Measurements from ENCODE around the gene PVALB. TPM values are rescaled to one million over a fixed set of nuclear protein-coding genes. Genes with fewer than 3 reads are reported as not detected.

Gene PVALB
- total and polyA plus RNA-seq, 9 of the 15 experiments (the other 6 are each of a cell fraction or from before 2014, with no cell fraction given), result not detected

- TF ChIP-seq ATF1 (CRISPR knock-in tag; IDR thresholded peaks at IDR 0.05) (no peak), ATF1 (tag; IDR thresholded peaks at IDR 0.05) (peak; percentile 86), PCBP2 (IDR thresholded peaks at IDR 0.05; ENCODE audit: low read depth, low read length, poor library complexity, severe bottlenecking) (no peak), ZNF785 (CRISPR knock-in tag; IDR thresholded peaks at IDR 0.05) (no peak), TEAD2 (tag; IDR thresholded peaks at IDR 0.05) (no peak), ZNF165 (CRISPR knock-in tag; IDR thresholded peaks at IDR 0.05; ENCODE audit: borderline replicate concordance) (no peak), OTX1 (CRISPR knock-in tag; IDR thresholded peaks at IDR 0.05) (no peak), ZNF3 (CRISPR knock-in tag; IDR thresholded peaks at IDR 0.05) (no peak), TAF15 (IDR thresholded peaks at IDR 0.05; ENCODE audit: low read depth, low read length) (no peak), ZC3H4 (CRISPR knock-in tag; IDR thresholded peaks at IDR 0.05; ENCODE audit: borderline replicate concordance) (no peak), ATF7 (IDR thresholded peaks at IDR 0.05) (peak; percentile 82), BRF1 (IDR thresholded peaks at IDR 0.05; ENCODE audit: borderline replicate concordance, extremely low read depth, insufficient read length) (no peak), ID3 (CRISPR knock-in tag; IDR thresholded peaks at IDR 0.05) (no peak), ID3 (tag; IDR thresholded peaks at IDR 0.05) (no peak), ZNF655 (CRISPR knock-in tag; IDR thresholded peaks at IDR 0.05) (no peak), TFE3 (CRISPR knock-in tag; IDR thresholded peaks at IDR 0.05) (no peak), SMARCB1 (IDR thresholded peaks at IDR 0.05; ENCODE audit: insufficient read length, low read depth) (no peak), ARID1B (IDR thresholded peaks at IDR 0.05) (no peak), HDAC2 (IDR thresholded peaks at IDR 0.05) (no peak), XRCC4 (IDR thresholded peaks at IDR 0.05; ENCODE audit: extremely low read depth, insufficient read depth, insufficient read length) (no peak), E2F5 (CRISPR knock-in tag; IDR thresholded peaks at IDR 0.05) (no peak), SMC3 (conservative IDR thresholded peaks at IDR 0.05; ENCODE audit: insufficient read depth, low read depth, low read length) (no peak), SNRNP70 (optimal IDR thresholded peaks at IDR 0.05; ENCODE audit: low read depth, low read length) (no peak), CHCHD3 (CRISPR knock-in tag; IDR thresholded peaks at IDR 0.05) (no peak), RBM34 (IDR thresholded peaks at IDR 0.05; ENCODE audit: borderline replicate concordance, insufficient read depth, low read length) (no peak), KDM5B (IDR thresholded peaks at IDR 0.05; ENCODE audit: insufficient replicate concordance, low read depth, low read length) (no peak), MCM5 (IDR thresholded peaks at IDR 0.05; ENCODE audit: low read depth) (no peak)
These were observed 40.7 kb downstream of the PVALB start, which contains the start of gene IFT27 (continued) for GRCh38 chr22:36775964-36776669.

Measured in K562 (cell line).